ENCODE data around the gene FADS1. TPM values are rescaled to one million over a fixed set of nuclear protein-coding genes. Genes with fewer than 3 reads are reported as not detected.

Gene FADS1
- total and polyA plus RNA-seq, 4 experiments from 2014 or later: 0.70 to 2.2 (median 1.2) TPM

GRCh38 chr11:61811831-61812230 is 5.0 kb downstream of the FADS1 start:
- no peak overlapping the region for H3K27ac ChIP-seq (ENCODE audit: low read depth, low read length)
- POLR2A ChIA-PET (ENCODE audit: partially characterized antibody): no interaction called here
- peaks cover 4 to 12% of the 10 kb centered on the region in 2 donors for H3K27me3 Mint-ChIP-seq
- peaks cover 3 to 18% (median 7%) of the 10 kb centered on the region in 4 donors for H3K4me1 Mint-ChIP-seq
- H3K27ac Mint-ChIP-seq: peak overlapping the region in 1 of 7 donors; percentile 4
- H3K4me3 Mint-ChIP-seq: peak overlapping the region in 1 of 8 donors; percentile 36
- intact Hi-C loops (cut with micrococcal nuclease): no loop called here
- no peaks in the 10 kb centered on the region for H3K9me3 Mint-ChIP-seq
- H3K9me3 ChIP-seq (ENCODE audit: control insufficient read depth in 1 of 2, low read length in 2 of 2): no peaks in the 10 kb centered on the region
- DNase-seq: no peak
- peaks cover 10% of the 10 kb centered on the region for H3K27me3 ChIP-seq (ENCODE audit: insufficient read depth, low read length)
- H3K36me3 Mint-ChIP-seq: peaks cover 0 to 4% of the 10 kb centered on the region in 2 donors
- CTCF ChIA-PET (ENCODE audit: partially characterized antibody): interaction anchor here (9.4 kb wide), 1 partner anchor 16 kb away, joined by 95 read pairs; the partner anchor contains the start of genes FEN1 and TMEM258
- no peaks in the 10 kb centered on the region for H3K36me3 ChIP-seq (ENCODE audit: insufficient read depth, low read length)
- peaks cover 21% of the 10 kb centered on the region for H3K4me1 ChIP-seq (ENCODE audit: insufficient read depth, low read length)
- H3K4me3 ChIP-seq (ENCODE audit: low read length in 2 of 2): no peak overlapping the region

DNA sequence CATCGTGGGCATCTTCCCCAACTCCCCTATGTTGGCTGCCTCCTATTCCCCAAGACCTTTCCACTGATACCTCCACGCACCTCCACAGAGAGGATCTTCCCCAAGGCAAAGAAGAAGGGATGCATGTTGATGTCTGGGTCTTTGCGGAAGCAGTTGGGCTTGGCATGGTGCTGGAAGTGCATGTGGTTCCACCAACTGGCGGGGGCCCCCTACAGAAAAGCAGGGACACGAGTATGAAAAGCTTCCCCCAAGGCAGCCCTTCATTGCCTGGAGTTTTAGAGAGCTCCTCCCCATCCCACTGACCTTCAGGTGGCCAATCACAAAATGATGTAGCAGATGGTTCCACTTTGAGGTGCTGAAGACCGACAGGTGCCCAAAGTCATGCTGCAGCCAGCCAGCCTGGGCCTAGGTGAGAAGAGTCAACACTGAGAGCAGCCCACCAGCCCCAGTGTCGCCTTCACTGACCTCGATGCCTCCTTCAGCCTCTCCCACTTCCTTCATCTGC is 6.1 kb downstream of the FADS1 start:
- Histone ChIP-seq H3K27me3 (ENCODE audit: insufficient read depth, low read length) (peaks cover 6% of the 10 kb centered on the region), H3K36me3 (ENCODE audit: insufficient read depth, low read length) (no peaks in the 10 kb centered on the region), H3K9me3 (ENCODE audit: control insufficient read depth in 1 of 2, low read length in 2 of 2) (no peaks in the 10 kb centered on the region), H3K4me1 (ENCODE audit: insufficient read depth, low read length) (peaks cover 14% of the 10 kb centered on the region), H3K27ac (ENCODE audit: low read depth, low read length) (no peak overlapping the region), H3K4me3 (ENCODE audit: low read length in 2 of 2) (no peak overlapping the region)
- Mint-ChIP-seq H3K4me1 (peaks cover 2 to 10% (median 4%) of the 10 kb centered on the region in 4 donors), H3K9me3 (no peaks in the 10 kb centered on the region), H3K36me3 (peaks cover 0 to 4% of the 10 kb centered on the region in 2 donors), H3K27ac (no peak overlapping the region), H3K4me3 (no peak overlapping the region), H3K27me3 (peaks cover 4 to 9% of the 10 kb centered on the region in 2 donors)
- intact Hi-C loops (cut with micrococcal nuclease): no loop called here
- POLR2A ChIA-PET (ENCODE audit: partially characterized antibody): no interaction called here
- DNase-seq: no peak
- CTCF ChIA-PET (ENCODE audit: partially characterized antibody): interaction anchor here (9.4 kb wide), 1 partner anchor 15 kb away, joined by 95 read pairs; the partner anchor contains the start of genes FEN1 and TMEM258

GRCh38 chr11:61806785-61807184 is 10.0 kb downstream of the FADS1 start:
- H3K36me3 Mint-ChIP-seq: no peaks in the 10 kb centered on the region
- intact Hi-C loops (cut with micrococcal nuclease): no loop called here
- DNase-seq: no peak
- no peaks in the 10 kb centered on the region for H3K27me3 ChIP-seq (ENCODE audit: insufficient read depth, low read length)
- H3K9me3 ChIP-seq (ENCODE audit: control insufficient read depth in 1 of 2, low read length in 2 of 2): no peaks in the 10 kb centered on the region
- no peaks in the 10 kb centered on the region for H3K36me3 ChIP-seq (ENCODE audit: insufficient read depth, low read length)
- ChIA-PET CTCF (ENCODE audit: partially characterized antibody) (interaction anchor here (1.7 to 3.5 kb wide), 3 partner anchors 8 to 301 kb away, joined by 6 to 27 read pairs (median 8); no protein-coding TSS in a partner anchor), POLR2A (ENCODE audit: partially characterized antibody) (interaction anchor here (2.3 kb wide), 1 partner anchor 10 kb away, joined by 6 read pairs; no protein-coding TSS in a partner anchor)
- no peaks in the 10 kb centered on the region for H3K9me3 Mint-ChIP-seq
- no peak overlapping the region for H3K4me3 ChIP-seq (ENCODE audit: low read length in 2 of 2)
- H3K4me1 Mint-ChIP-seq: no peaks in the 10 kb centered on the region
- no peaks in the 10 kb centered on the region for H3K4me1 ChIP-seq (ENCODE audit: insufficient read depth, low read length)
- H3K27me3 Mint-ChIP-seq: no peaks in the 10 kb centered on the region
- H3K27ac Mint-ChIP-seq: peak overlapping the region in 1 of 7 donors; percentile 18
- no peak overlapping the region for H3K4me3 Mint-ChIP-seq
- no peak overlapping the region for H3K27ac ChIP-seq (ENCODE audit: low read depth, low read length)

- Mint-ChIP-seq H3K4me3 (no peak overlapping the region), H3K4me1 (no peaks in the 10 kb centered on the region), H3K9me3 (no peaks in the 10 kb centered on the region), H3K36me3 (peaks cover 0 to 3% of the 10 kb centered on the region in 2 donors), H3K27me3 (no peaks in the 10 kb centered on the region), H3K27ac (peak overlapping the region in 1 of 7 donors; percentile 47)
- no peak overlapping the region for H3K27ac ChIP-seq (ENCODE audit: low read depth, low read length)
- ChIA-PET CTCF (ENCODE audit: partially characterized antibody) (interaction anchor here (1.2 to 3.5 kb wide), 5 partner anchors 7 to 303 kb away, joined by 3 to 27 read pairs (median 8); no protein-coding TSS in a partner anchor), POLR2A (ENCODE audit: partially characterized antibody) (no interaction called here)
- no peaks in the 10 kb centered on the region for H3K9me3 ChIP-seq (ENCODE audit: control insufficient read depth in 1 of 2, low read length in 2 of 2)
- DNase-seq: no peak
- no peaks in the 10 kb centered on the region for H3K27me3 ChIP-seq (ENCODE audit: insufficient read depth, low read length)
- intact Hi-C loops (cut with micrococcal nuclease): no loop called here
- H3K36me3 ChIP-seq (ENCODE audit: insufficient read depth, low read length): no peaks in the 10 kb centered on the region
- H3K4me1 ChIP-seq (ENCODE audit: insufficient read depth, low read length): no peaks in the 10 kb centered on the region
- H3K4me3 ChIP-seq (ENCODE audit: low read length in 2 of 2): no peak overlapping the region
Measured at GRCh38 chr11:61805146-61805545, 11.7 kb downstream of the FADS1 start.

- Mint-ChIP-seq H3K27ac (peak overlapping the region in 1 of 7 donors; percentile 24), H3K4me1 (no peaks in the 10 kb centered on the region), H3K9me3 (no peaks in the 10 kb centered on the region), H3K27me3 (no peaks in the 10 kb centered on the region), H3K36me3 (peaks cover 0 to 3% of the 10 kb centered on the region in 2 donors), H3K4me3 (no peak overlapping the region)
- no peak for DNase-seq
- intact Hi-C loops (cut with micrococcal nuclease): no loop called here
- CTCF ChIA-PET (ENCODE audit: partially characterized antibody): interaction anchor here (0.6 to 2.3 kb wide), 3 partner anchors 10 to 278 kb away, joined by 3 to 10 read pairs (median 4); no protein-coding TSS in a partner anchor
- Histone ChIP-seq H3K27ac (ENCODE audit: low read depth, low read length) (no peak overlapping the region), H3K9me3 (ENCODE audit: control insufficient read depth in 1 of 2, low read length in 2 of 2) (no peaks in the 10 kb centered on the region), H3K4me1 (ENCODE audit: insufficient read depth, low read length) (no peaks in the 10 kb centered on the region), H3K27me3 (ENCODE audit: insufficient read depth, low read length) (no peaks in the 10 kb centered on the region), H3K36me3 (ENCODE audit: insufficient read depth, low read length) (no peaks in the 10 kb centered on the region), H3K4me3 (ENCODE audit: low read length in 2 of 2) (no peak overlapping the region)
- POLR2A ChIA-PET (ENCODE audit: partially characterized antibody): interaction anchor here (1.2 kb wide), 1 partner anchor 11 kb away, joined by 5 read pairs; no protein-coding TSS in a partner anchor
Measured at GRCh38 chr11:61803889-61804647, 12.7 kb downstream of the FADS1 start.

- Mint-ChIP-seq H3K27ac (no peak overlapping the region), H3K36me3 (peaks cover 0 to 3% of the 10 kb centered on the region in 2 donors)
- POLR2A ChIA-PET (ENCODE audit: partially characterized antibody): no interaction called here
Measured at GRCh38 chr11:61802605-61803004, 14.2 kb downstream of the FADS1 start.

More at GRCh38 chr11:61802605-61803004, 14.2 kb downstream of the FADS1 start:
- DNase-seq: no peak
- intact Hi-C loops (cut with micrococcal nuclease): no loop called here
- Histone ChIP-seq H3K9me3 (ENCODE audit: control insufficient read depth in 1 of 2, low read length in 2 of 2) (no peaks in the 10 kb centered on the region), H3K36me3 (ENCODE audit: insufficient read depth, low read length) (no peaks in the 10 kb centered on the region), H3K4me3 (ENCODE audit: low read length in 2 of 2) (no peak overlapping the region), H3K4me1 (ENCODE audit: insufficient read depth, low read length) (peaks cover 1% of the 10 kb centered on the region), H3K27ac (ENCODE audit: low read depth, low read length) (no peak overlapping the region), H3K27me3 (ENCODE audit: insufficient read depth, low read length) (no peaks in the 10 kb centered on the region)
- Mint-ChIP-seq H3K27me3 (no peaks in the 10 kb centered on the region), H3K4me3 (no peak overlapping the region), H3K4me1 (no peaks in the 10 kb centered on the region), H3K9me3 (no peaks in the 10 kb centered on the region)
- CTCF ChIA-PET (ENCODE audit: partially characterized antibody): interaction anchor here (0.6 to 9.4 kb wide), 6 partner anchors 69 to 508 kb away, joined by 3 to 165 read pairs (median 8); no protein-coding TSS in a partner anchor

Measured in CD4-positive, alpha-beta memory T cell (primary cell).